Natural killer cell treated with Interleukin-12 subunit alpha and Interleukin-12 subunit beta and Interleukin-15 and Interleukin-18, amount 100 ng/mL, for 72 hours (primary cell): ENCODE results near the gene STX7. TPM values are rescaled to one million over a fixed set of nuclear protein-coding genes. Genes with fewer than 3 reads are reported as not detected.

Experiments
- ATAC-seq, 2 donors: fragments of 150-1000 bp; cut with Tn5 transposase in 1 of 2; sonication (Bioruptor Pico), chemical (Tn5 transposase) in 1 of 2; 2 replicates each; pipeline ENCODE4 v1.10.0; 2021
- DNase-seq: peaks from one replicate; pipeline ENCODE4 v3.0.0; 2022; ENCODE audit warnings: low spot score
- H3K27ac Mint-ChIP-seq, 2 donors: 1 replicate in 1 of 2; 2 replicates in 1 of 2; pipeline ENCODE4 v1.8.0; 2022; ENCODE audit warnings: mixed read lengths in 2 of 2, mild to moderate bottlenecking in 1 of 2, moderate library complexity in 1 of 2
- H3K27me3 Mint-ChIP-seq, 2 donors: 1 replicate in 1 of 2; 2 replicates in 1 of 2; pipeline ENCODE4 v1.8.0; 2022; ENCODE audit warnings: mixed read lengths in 2 of 2
- H3K36me3 Mint-ChIP-seq: one replicate; pipeline ENCODE4 v1.8.0; 2022; ENCODE audit warnings: mixed read lengths
- H3K4me1 Mint-ChIP-seq, 2 donors: 1 replicate in 1 of 2; 2 replicates in 1 of 2; pipeline ENCODE4 v1.8.0; 2022; ENCODE audit warnings: low read depth in 2 of 2, mixed read lengths in 2 of 2, mild to moderate bottlenecking in 1 of 2
- H3K4me3 Mint-ChIP-seq: one replicate; pipeline ENCODE4 v1.8.0; 2022; ENCODE audit warnings: mixed read lengths
- H3K9me3 Mint-ChIP-seq: 2 replicates; pipeline ENCODE4 v1.8.0; 2022; ENCODE audit warnings: mixed read lengths
- total RNA-seq, 2 donors: library from RNA; stranded (reverse); gene quantifications; one replicate each; pipeline ENCODE4 v1.2.3, GENCODE V29; 2022

The STX7 gene
- total RNA-seq, 2 donors from 2014 or later = 23.8 to 36.2 TPM

DNA sequence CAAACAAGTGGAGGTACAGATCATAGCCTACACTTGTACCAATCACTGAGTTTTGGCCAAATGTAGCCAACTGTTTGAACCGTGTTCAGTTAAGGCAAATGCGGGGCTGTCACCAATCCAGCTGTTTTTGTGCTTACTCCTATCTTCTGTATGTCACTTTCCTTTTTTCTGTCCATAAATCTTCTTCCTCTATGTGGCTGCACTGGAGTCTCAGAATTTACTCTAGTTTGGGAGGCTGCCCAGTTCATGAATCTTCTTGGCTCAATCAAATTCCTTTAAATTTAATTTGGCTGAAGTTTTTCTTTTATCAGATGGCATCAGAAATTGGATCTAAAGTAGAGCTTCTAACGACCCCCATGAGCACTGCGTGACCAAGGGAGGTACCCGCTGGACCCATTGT is 11.7 kb upstream of the STX7 start:
- no peaks in the 10 kb centered on the region for H3K36me3 Mint-ChIP-seq
- DNase-seq = no peak
- H3K4me3 Mint-ChIP-seq = no peak overlapping the region
- ATAC-seq = no peak
- H3K27me3 Mint-ChIP-seq = peaks cover 28 to 63% of the 10 kb centered on the region in 2 donors
- H3K4me1 Mint-ChIP-seq = no peaks in the 10 kb centered on the region
- no peaks in the 10 kb centered on the region for H3K9me3 Mint-ChIP-seq
- H3K27ac Mint-ChIP-seq = no peak overlapping the region

DNA sequence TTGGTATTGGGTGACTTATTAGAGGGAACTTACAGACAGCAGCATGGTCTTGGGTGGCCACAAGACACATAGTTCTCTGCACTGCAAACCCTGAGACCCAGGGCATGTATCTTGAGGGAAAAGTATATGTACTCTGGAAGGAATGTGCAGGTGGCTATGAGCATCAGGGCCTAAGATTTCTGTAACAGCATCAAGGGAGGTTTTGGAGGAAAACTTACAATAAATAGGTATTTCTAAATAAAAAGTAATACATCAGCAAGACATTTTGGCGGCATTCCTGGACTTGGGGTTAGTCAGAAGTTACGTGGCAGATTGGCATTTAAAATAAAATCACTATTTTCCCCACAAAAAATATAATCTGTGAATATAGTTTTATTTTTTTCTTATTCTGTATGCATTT is 8.0 kb upstream of the STX7 start:
- H3K27ac Mint-ChIP-seq = no peak overlapping the region
- no peaks in the 10 kb centered on the region for H3K9me3 Mint-ChIP-seq
- H3K27me3 Mint-ChIP-seq = peaks cover 37 to 55% of the 10 kb centered on the region in 2 donors
- no peaks in the 10 kb centered on the region for H3K4me1 Mint-ChIP-seq
- ATAC-seq (no peak), DNase-seq (no peak)
- H3K36me3 Mint-ChIP-seq = no peaks in the 10 kb centered on the region
- H3K4me3 Mint-ChIP-seq = no peak overlapping the region

DNA sequence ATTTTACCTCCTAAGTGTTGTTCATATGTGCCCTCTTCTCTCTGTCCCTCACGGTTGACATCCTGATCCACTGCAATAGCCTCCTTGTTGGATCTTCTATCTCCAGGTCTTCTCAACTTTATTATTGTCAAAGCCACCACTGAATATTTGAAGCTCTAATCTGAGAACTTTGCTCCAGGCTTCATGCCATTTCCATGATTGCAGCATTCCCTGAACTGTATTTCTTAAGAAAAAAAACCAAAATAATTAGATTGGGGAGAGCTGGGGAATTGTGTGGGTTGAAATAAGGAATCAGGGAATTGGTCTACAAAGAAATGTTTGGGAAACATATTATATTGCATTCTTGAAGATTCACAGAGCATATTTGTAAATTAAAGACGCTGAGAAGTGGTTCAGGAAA is 2.5 kb upstream of the STX7 start:
- no peaks in the 10 kb centered on the region for H3K36me3 Mint-ChIP-seq
- H3K4me1 Mint-ChIP-seq = peaks cover 19 to 22% of the 10 kb centered on the region in 2 donors
- no peak overlapping the region for H3K4me3 Mint-ChIP-seq
- no peak for DNase-seq
- no peak overlapping the region for H3K27ac Mint-ChIP-seq
- no peak for ATAC-seq
- H3K27me3 Mint-ChIP-seq = peaks cover 15 to 20% of the 10 kb centered on the region in 2 donors
- no peaks in the 10 kb centered on the region for H3K9me3 Mint-ChIP-seq

DNA sequence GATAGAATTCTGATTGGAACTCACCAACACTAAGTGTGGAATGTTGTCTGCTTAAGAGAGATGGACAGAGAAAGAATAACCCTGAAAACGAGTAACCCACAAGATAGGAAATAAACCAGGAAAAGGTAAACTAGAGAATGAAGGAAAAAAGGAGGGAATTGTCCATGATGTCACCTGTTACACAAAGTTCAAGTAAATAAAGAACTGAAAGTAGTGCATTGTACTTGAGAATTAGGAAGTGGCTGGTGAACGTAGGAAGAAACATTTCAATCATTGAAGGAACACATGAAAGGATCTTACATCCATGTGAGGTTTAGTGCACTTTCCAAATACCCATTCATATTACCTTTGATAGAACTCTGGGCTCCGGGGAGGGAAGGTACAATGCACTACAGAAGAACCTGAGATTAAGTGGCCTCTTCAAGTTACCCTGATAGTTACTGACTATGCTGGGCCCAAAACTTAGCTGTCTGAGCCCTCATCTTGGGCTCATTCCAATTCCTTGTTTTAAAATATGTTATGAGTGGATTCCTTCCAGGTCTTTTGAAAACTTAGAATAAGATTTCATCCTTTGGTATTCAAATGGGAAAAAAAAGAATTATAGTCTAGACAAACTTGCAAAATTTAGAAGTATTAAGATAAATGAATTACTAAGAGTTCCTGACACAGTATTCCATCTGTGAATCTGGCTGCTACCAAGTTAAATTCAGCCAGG is 1.1 kb upstream of the STX7 start:
- ATAC-seq (no peak), DNase-seq (no peak)
- H3K4me1 Mint-ChIP-seq = peaks cover 22% of the 10 kb centered on the region in 2 donors
- no peak overlapping the region for H3K27ac Mint-ChIP-seq
- no peaks in the 10 kb centered on the region for H3K36me3 Mint-ChIP-seq
- no peaks in the 10 kb centered on the region for H3K9me3 Mint-ChIP-seq
- H3K4me3 Mint-ChIP-seq = peak overlapping the region; percentile 93
- H3K27me3 Mint-ChIP-seq = peaks cover 12 to 16% of the 10 kb centered on the region in 2 donors

DNA sequence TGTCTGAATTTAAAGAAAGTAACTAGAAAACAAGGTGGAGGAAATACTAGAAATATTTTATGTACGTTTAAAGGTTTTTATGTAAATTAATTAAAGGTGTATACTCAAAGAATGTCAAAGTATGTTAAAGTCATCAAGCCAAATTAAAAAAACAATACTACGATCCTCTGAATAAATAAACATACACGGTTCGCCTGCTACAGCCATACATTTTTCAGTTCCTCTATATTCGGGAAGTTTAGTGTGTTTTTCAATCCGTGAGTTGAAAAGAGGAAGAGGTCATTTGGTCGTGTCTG is 626 bp downstream of the STX7 start:
- Mint-ChIP-seq H3K4me1 (peaks cover 33 to 36% of the 10 kb centered on the region in 2 donors), H3K9me3 (no peaks in the 10 kb centered on the region), H3K27me3 (peaks cover 8 to 16% of the 10 kb centered on the region in 2 donors), H3K27ac (peak overlapping the region in 1 of 2 donors; percentile 32), H3K36me3 (peaks cover 4% of the 10 kb centered on the region), H3K4me3 (peak overlapping the region; percentile 93)
- ATAC-seq (no peak), DNase-seq (no peak)

DNA sequence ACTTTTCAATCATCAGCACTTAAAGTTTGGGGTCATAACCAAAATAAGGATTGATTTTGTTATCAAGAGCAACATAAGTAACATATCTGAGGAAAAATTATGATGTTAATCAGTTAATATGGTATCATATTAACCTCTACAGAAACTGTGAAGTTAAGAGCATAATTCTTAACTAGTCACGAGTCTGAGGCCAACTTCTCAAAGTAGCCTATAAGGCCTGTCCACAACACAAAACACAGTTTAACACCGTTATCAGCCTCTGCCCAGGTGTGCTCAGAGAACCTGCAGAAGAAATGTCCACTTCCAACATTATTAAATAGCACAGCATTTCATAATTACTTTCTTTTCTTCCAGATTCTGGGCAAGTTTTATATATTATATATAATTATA is 1.1 kb downstream of the STX7 start:
- Mint-ChIP-seq H3K4me1 (peaks cover 34 to 38% of the 10 kb centered on the region in 2 donors), H3K4me3 (peak overlapping the region; percentile 93), H3K36me3 (peaks cover 4% of the 10 kb centered on the region), H3K27me3 (peaks cover 6 to 16% of the 10 kb centered on the region in 2 donors), H3K9me3 (no peaks in the 10 kb centered on the region), H3K27ac (peak overlapping the region in 1 of 2 donors; percentile 32)
- DNase-seq = no peak
- no peak for ATAC-seq

DNA sequence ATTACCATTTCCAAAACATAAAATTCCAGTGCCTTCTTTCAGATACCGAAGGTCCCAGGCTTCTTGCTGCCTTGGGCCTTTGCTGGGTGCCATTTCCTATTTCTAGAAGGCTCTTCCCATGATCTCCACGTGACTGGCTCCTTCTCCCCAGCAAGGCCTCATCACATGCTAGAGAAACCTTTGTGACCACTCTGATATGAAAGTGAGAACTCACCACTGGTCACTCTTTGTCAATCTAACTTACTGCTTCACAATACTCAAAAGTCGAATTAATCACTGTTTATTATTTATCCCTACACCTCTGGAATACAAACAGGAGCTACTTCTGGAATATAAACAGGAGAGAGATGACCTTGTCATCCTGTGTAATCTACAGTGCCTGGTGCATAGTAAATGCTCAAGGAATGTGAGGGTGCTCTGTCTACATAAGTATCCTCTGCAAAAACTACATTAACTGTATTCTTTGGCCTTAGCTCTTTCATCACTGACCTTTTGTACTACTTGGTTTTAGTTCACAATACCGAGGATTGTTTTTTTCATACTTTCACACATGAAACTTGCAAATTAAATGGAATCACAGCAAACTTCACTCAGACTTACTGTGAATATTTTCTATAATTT is 1.6 kb downstream of the STX7 start:
- no peak for DNase-seq
- Mint-ChIP-seq H3K36me3 (peaks cover 4% of the 10 kb centered on the region), H3K4me1 (peaks cover 39 to 43% of the 10 kb centered on the region in 2 donors), H3K27me3 (peaks cover 6 to 13% of the 10 kb centered on the region in 2 donors), H3K9me3 (no peaks in the 10 kb centered on the region), H3K27ac (peak overlapping the region in 1 of 2 donors; percentile 32), H3K4me3 (peak overlapping the region; percentile 93)
- ATAC-seq = no peak

DNA sequence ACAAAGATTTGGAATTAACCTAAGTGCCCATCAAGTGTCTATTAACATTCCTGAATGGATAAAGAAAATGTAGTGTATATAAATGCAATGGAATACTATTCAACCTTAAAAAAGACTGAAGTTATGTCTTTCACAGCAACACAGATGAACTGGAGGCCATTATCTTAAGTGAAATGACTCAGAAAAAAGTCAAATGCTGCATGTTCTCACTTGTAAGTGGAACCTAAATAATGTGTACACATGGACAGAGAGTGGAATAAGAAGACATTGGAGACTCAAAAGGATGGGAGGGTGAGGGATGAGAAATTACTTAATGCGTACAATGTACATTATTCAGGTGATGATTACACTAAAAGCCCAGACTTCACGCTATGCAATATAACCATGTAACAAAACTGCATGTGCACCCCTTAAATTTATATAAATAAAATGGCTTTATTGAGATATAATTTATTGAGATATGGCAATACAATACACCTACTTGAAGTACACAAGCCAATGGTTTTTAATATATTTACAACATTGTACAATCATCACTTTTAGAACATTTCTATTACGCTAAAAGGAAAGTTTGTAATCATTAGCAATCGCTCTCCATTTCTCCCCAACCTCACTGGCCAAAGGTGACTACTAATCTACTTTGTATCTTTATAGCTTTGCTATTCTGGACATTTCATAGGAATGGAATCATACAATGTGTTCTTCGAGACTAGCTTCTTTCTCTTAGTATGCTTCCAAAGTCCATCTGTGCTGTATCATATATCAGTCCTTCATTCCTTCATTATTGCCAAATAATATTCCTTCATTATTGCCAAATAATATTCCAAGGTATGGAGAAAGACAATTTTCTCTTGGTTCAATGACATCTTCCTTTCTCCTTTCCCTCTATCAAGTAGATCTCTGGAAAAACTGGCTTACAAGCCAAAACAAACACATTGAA is 5.8 kb downstream of the STX7 start:
- DNase-seq = no peak
- Mint-ChIP-seq H3K4me3 (no peak overlapping the region), H3K36me3 (peaks cover 4% of the 10 kb centered on the region), H3K27ac (no peak overlapping the region), H3K27me3 (no peaks in the 10 kb centered on the region), H3K9me3 (no peaks in the 10 kb centered on the region), H3K4me1 (peaks cover 44 to 49% of the 10 kb centered on the region in 2 donors)
- no peak for ATAC-seq

DNA sequence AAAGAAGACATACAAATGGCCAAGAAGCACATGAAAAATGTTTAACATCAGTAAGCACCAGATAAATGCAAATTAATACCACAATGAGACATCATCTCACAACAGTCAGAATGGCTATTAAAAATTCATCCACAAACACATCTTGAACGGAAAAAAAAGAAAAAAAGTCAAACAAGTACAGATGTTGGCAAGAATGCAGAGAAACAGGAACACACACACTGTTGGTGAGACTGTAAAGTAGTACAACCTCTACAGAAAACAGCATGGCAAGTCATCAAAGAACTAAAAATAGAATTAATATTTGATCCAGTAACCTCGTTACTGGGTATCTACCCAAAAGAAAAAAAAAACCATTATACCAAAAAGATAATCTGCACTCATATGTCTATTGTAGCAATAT is 6.5 kb downstream of the STX7 start:
- peaks cover 42 to 46% of the 10 kb centered on the region in 2 donors for H3K4me1 Mint-ChIP-seq
- H3K36me3 Mint-ChIP-seq = peaks cover 11% of the 10 kb centered on the region
- DNase-seq (no peak), ATAC-seq (no peak)
- H3K27ac Mint-ChIP-seq = no peak overlapping the region
- no peaks in the 10 kb centered on the region for H3K9me3 Mint-ChIP-seq
- no peaks in the 10 kb centered on the region for H3K27me3 Mint-ChIP-seq
- H3K4me3 Mint-ChIP-seq = no peak overlapping the region

DNA sequence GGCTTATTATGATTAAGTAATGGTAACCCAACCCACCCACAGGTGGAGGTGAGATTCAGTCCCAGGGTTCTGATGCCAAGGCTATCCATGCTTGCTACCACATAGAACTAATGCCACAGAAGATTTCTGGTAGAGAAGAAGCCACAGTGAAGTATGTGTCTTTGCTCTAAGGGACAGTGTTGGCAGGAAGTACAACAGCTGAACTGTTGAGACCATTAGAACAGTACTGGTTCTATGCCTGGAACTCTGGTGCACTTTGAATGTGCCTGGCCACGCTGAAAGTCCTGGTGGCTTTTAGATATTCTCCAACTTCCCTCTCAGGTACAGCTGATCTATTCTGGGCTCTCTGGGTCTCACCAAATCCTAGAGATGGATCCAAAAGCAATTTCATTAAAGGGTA is 7.8 kb downstream of the STX7 start:
- Mint-ChIP-seq H3K27ac (no peak overlapping the region), H3K4me1 (peaks cover 39 to 40% of the 10 kb centered on the region in 2 donors), H3K36me3 (peaks cover 19% of the 10 kb centered on the region), H3K27me3 (no peaks in the 10 kb centered on the region), H3K4me3 (no peak overlapping the region), H3K9me3 (no peaks in the 10 kb centered on the region)
- DNase-seq (no peak), ATAC-seq (no peak)

DNA sequence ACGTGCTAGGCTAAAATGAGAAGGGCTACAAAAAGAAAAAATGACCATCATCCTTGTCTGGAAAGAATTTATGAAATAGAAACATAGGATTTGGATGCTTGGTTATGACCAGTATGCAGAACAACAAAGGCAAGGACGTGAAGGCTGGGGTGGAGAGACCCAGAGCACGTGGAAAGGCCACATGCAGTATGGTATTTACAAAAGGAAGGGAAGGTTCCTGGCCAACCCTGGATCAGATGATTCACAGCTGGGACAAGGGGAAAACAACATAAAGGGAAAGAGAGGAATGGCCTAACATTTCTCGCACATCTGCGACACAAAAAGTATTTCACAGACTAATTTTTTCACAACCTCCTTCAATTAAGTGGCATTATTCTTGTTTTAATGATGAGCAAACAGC is 8.2 kb downstream of the STX7 start:
- ATAC-seq (no peak), DNase-seq (no peak)
- H3K4me1 Mint-ChIP-seq = peaks cover 40 to 44% of the 10 kb centered on the region in 2 donors
- H3K27ac Mint-ChIP-seq = no peak overlapping the region
- H3K27me3 Mint-ChIP-seq = no peaks in the 10 kb centered on the region
- no peaks in the 10 kb centered on the region for H3K9me3 Mint-ChIP-seq
- peaks cover 23% of the 10 kb centered on the region for H3K36me3 Mint-ChIP-seq
- no peak overlapping the region for H3K4me3 Mint-ChIP-seq

DNA sequence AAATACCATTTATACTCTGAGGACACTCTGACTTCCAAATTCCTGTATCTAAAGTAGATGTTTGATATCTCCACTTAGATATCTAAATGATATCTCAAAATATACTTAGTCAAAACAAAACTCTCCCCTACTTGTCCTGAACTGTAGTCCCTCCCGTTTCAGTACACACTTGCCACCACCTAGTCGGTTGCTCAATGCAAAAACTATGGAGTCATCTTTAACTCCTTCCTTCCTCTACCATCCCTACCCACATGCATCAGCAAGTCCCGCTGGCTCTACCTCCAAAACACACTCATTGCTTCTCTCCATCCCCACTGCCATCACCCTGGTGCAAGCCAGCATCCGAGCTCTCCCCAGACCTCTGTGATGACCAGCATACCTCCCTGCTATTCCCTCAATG is 13.2 kb downstream of the STX7 start:
- DNase-seq = no peak
- H3K4me3 Mint-ChIP-seq = no peak overlapping the region
- H3K4me1 Mint-ChIP-seq = peaks cover 43 to 45% of the 10 kb centered on the region in 2 donors
- peaks cover 30% of the 10 kb centered on the region for H3K36me3 Mint-ChIP-seq
- no peak for ATAC-seq
- H3K27ac Mint-ChIP-seq = peak overlapping the region; percentile 6 to 14
- no peaks in the 10 kb centered on the region for H3K27me3 Mint-ChIP-seq
- H3K9me3 Mint-ChIP-seq = no peaks in the 10 kb centered on the region

DNA sequence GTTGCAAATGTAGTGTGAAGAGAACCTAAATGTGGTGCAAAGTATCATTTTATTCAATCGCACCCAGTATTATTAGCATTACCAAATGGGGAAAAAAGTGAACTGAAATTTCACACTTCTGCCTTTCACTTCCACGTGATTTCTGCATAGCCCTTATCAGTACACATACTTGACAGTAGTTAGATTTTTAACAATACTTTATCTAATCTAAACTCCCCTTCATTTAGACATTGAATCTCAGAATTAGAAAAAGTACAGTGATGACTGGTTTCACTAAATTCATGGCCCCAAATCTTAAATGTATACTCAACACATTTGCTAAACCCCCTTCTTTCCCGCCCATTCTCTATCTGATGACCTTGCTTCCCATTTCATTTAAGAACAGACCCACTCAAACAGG is 14.3 kb downstream of the STX7 start:
- no peak for ATAC-seq
- H3K4me3 Mint-ChIP-seq = peak overlapping the region; percentile 10
- no peak for DNase-seq
- H3K9me3 Mint-ChIP-seq = peaks cover 4% of the 10 kb centered on the region
- H3K36me3 Mint-ChIP-seq = peaks cover 35% of the 10 kb centered on the region
- H3K27me3 Mint-ChIP-seq = no peaks in the 10 kb centered on the region
- H3K27ac Mint-ChIP-seq = peak overlapping the region in 1 of 2 donors; percentile 6
- H3K4me1 Mint-ChIP-seq = peaks cover 43 to 48% of the 10 kb centered on the region in 2 donors
